HG03342 (cell line): ENCODE data around the gene SLC22A4.

ENCODE experiments used
- ATAC-seq: cut with Tn5 transposase; IDR thresholded peaks from one replicate; pipeline ENCODE4 v1.9.1; 2021; ENCODE audit warnings: mild to moderate bottlenecking, moderate library complexity; ENCODE audit not compliant: unreplicated experiment

Gene SLC22A4

DNA sequence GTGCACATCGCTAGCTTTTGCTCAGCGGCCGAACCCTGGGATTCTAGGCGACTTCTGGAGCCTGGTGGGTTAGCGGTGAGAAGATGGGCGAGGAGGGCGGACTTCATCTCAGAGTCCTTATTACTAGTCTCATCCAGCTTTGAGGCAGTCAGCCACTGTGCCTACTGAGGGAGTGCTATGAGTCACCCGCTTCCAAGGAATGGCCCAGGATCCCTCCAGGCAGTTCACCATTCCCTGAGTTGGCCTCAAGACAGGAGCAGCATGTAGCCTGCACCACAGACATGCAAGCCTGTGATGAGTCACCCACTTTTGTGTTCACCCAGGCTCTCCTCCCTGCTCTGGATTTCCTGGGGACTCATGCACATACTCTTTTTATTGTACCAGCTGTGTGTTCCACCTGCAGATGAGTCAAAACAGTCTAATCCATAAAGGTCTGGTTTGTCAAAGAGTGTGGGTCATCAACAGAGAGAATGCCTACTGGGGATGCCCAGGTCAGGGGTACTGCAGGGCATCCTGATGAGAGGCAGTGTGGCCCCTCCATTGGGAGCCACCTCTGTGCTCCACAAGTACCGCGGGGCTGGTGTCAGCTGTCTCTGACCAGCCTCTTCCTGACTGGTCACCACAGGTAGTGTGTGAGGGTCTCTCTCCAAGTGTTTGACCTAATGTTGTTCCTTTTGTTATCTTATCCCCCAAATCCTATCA is 95.5 kb downstream of the SLC22A4 start:
- no peak for ATAC-seq

DNA sequence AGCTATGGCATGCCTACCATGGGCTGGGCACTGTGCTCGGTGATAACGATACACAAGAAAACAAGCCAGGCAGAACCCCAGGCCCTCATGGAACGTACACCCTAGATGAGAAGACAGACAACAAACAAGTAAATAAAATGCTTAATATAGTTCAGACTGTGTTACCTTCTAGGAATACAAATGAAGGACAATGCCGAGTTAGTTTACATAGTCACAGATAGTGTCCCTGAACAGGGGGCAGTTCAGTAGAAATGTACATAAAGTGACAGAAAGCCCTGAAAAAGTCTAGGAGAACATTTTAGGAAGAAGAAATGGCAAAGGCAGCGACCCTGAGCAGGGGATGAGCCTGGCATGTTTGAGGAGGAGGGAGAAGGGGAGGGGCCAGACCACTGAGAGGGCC is 97.1 kb downstream of the SLC22A4 start:
- no peak for ATAC-seq

- no peak for ATAC-seq
These were observed 97.7 kb downstream of the SLC22A4 start for GRCh38 chr5:132391870-132392269.

DNA sequence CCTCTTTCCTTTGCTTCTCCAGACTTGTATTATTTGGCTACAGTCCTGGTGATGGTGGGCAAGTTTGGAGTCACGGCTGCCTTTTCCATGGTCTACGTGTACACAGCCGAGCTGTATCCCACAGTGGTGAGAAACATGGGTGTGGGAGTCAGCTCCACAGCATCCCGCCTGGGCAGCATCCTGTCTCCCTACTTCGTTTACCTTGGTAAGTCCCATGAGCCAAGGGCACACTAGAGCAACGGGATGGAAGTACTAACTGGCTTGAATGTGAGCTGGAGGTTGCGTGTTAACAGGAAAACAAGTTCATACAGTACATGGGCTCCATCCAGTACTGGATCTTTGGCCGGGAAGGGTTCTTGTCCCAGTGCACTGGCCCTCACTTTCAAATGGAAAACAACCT is 98.2 kb downstream of the SLC22A4 start:
- ATAC-seq: no peak

GRCh38 chr5:132392978-132393825 is 99.0 kb downstream of the SLC22A4 start:
- no peak for ATAC-seq
